ENCODE results near the gene COPS4. TPM values are rescaled to one million over a fixed set of nuclear protein-coding genes. Genes with fewer than 3 reads are reported as not detected.
"Not testable (repeated sequence)": the region's sequence is repeated elsewhere in the genome, so short reads cannot be mapped to it uniquely, and the experiment has no call there.

COPS4 gene
- total RNA-seq, 1 donor from 2014 or later, result 36.5 TPM

GRCh38 chr4:83111751-83112141 is 76.8 kb downstream of the COPS4 start:
- DNase-seq, result peak; percentile 65
- H3K9me3 Mint-ChIP-seq, H3K27me3 Mint-ChIP-seq: not testable (repeated sequence)
- peak overlapping the region; percentile 91 for H3K27ac Mint-ChIP-seq
- intact Hi-C loops (cut with micrococcal nuclease), result loop anchor here (2.0 to 5.0 kb wide), 9 partner anchors 77 to 739 kb away; partner anchors contain the start of genes COPS4, HELQ, HNRNPD and LIN54
- H3K36me3 Mint-ChIP-seq (ENCODE audit: low read depth), result peaks cover 22% of the 10 kb centered on the region
- peak overlapping the region; percentile 89 for H3K4me3 Mint-ChIP-seq
- peaks cover 56% of the 10 kb centered on the region for H3K4me1 Mint-ChIP-seq

DNA sequence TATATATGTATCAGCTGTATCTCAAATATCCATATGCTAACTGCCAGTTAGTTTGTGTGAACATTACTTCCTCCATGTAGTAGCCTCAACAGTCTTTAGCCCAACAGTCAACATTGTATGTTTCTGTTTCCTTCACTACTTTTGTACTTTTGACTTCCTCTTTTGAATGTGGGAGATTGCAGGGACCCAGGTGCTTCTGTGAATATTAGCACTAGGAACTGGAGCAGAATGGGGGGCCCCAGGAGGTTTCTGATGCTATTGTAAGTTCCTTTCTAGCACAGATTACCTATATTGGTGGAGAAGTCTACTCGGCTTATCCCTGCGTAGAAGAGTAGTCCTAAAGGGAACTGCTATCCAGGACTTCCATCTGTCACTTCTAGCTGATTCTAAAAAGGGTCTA is 77.2 kb downstream of the COPS4 start:
- Mint-ChIP-seq H3K4me1 (peaks cover 56% of the 10 kb centered on the region), H3K27me3 (no peaks in the 10 kb centered on the region), H3K9me3 (no peaks in the 10 kb centered on the region), H3K4me3 (peak overlapping the region; percentile 89), H3K27ac (peak overlapping the region; percentile 89), H3K36me3 (ENCODE audit: low read depth) (peaks cover 19% of the 10 kb centered on the region)
- intact Hi-C loops (cut with micrococcal nuclease), result loop anchor here (2.0 to 5.0 kb wide), 4 partner anchors 230 to 740 kb away; partner anchors contain the start of genes HELQ, HNRNPD and MRPS18C
- DNase-seq, result peak; percentile 79

DNA sequence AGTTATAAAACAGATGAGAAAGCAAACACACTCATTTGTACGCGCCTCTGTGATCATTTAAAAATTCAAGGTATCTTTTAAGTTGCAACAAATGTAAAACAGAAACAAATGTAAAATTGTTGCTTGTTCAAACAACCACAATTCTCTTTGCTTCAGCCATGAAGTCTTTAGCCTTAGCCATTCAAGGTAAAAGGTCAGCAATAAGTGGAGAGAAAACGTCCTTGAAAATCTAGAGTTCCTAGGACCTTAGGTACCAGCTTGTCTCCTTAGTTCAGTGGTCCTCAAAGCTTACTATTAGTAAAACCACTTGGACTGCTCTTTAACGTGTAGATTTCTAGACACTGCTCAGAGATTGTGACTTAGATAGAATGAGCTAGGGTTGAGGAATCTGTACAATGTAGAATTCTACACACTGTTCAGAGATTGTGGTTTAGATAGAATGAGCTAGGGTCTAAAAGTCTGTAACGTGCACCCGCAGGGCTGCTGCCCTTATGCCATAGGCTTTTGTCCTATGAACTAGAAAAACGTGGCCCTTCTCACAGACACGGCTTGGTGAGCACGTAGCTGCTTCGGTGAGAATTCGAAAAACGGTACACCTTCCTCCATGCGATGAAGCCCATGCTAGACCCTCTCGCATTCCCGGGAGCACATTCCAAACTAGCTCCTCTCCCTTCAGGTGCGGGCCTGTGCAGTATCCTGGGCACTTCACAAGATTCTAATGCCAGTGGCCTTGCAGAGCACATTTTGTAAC is 77.9 kb downstream of the COPS4 start:
- H3K27me3 Mint-ChIP-seq, result no peaks in the 10 kb centered on the region
- intact Hi-C loops (cut with micrococcal nuclease), result loop anchor here (2.0 to 5.0 kb wide), 4 partner anchors 229 to 741 kb away; partner anchors contain the start of genes HELQ, HNRNPD and MRPS18C
- H3K4me3 Mint-ChIP-seq, result peak overlapping the region; percentile 89
- no peaks in the 10 kb centered on the region for H3K9me3 Mint-ChIP-seq
- DNase-seq, result peak; percentile 83
- H3K36me3 Mint-ChIP-seq (ENCODE audit: low read depth), result peaks cover 18% of the 10 kb centered on the region
- H3K4me1 Mint-ChIP-seq, result peaks cover 54% of the 10 kb centered on the region
- peak overlapping the region; percentile 89 for H3K27ac Mint-ChIP-seq

GRCh38 chr4:83113429-83113786 is 78.4 kb downstream of the COPS4 start:
- H3K4me3 Mint-ChIP-seq, result peak overlapping the region; percentile 89
- intact Hi-C loops (cut with micrococcal nuclease), result loop anchor here (2.0 to 5.0 kb wide), 4 partner anchors 229 to 741 kb away; partner anchors contain the start of genes HELQ, HNRNPD and MRPS18C
- H3K4me1 Mint-ChIP-seq, result peaks cover 50% of the 10 kb centered on the region
- no peaks in the 10 kb centered on the region for H3K27me3 Mint-ChIP-seq
- no peaks in the 10 kb centered on the region for H3K9me3 Mint-ChIP-seq
- peaks cover 15% of the 10 kb centered on the region for H3K36me3 Mint-ChIP-seq (ENCODE audit: low read depth)
- H3K27ac Mint-ChIP-seq, result peak overlapping the region; percentile 89
- DNase-seq, result peak; percentile 77

GRCh38 chr4:83114576-83114975 is 79.6 kb downstream of the COPS4 start, which contains the start of gene PLAC8:
Gene PLAC8 (minus strand): TSS chr4:83114729. CDS start chr4:83107921, 6,808 bp downstream.
- H3K27ac Mint-ChIP-seq, result peak within 1 kb of the TSS; percentile 89
- H3K4me1 Mint-ChIP-seq, result peaks cover 48% of the 10 kb centered on the region

DNA sequence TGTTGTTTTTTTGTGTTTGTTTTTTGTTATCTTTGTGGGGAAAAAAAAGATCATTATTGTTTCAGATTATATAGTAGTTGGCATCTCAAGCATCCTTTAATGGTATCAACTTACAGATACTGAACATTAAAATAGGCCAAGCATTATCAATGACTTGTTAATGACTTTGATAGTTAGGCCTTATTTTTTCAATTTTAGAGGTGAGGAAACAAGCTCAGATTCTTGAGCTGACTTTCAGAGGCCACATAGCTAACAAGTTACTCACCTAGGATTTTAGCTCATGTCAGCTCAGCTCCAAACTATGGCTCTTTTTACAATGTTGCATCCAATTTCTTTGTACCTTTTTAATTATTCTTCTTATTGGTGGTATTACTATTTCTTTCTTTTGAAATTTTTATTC is 80.0 kb downstream of the COPS4 start:
- H3K9me3 Mint-ChIP-seq, result peaks cover 6% of the 10 kb centered on the region
- H3K4me3 Mint-ChIP-seq, result peak overlapping the region; percentile 89
- H3K27me3 Mint-ChIP-seq, result peaks cover 9% of the 10 kb centered on the region
- peaks cover 6% of the 10 kb centered on the region for H3K36me3 Mint-ChIP-seq (ENCODE audit: low read depth)
- peak overlapping the region; percentile 80 for H3K27ac Mint-ChIP-seq
- intact Hi-C loops (cut with micrococcal nuclease), result loop anchor here (1.0 to 5.0 kb wide), 6 partner anchors 11 to 743 kb away; partner anchors contain the start of genes HELQ, HNRNPD and MRPS18C
- no peak for DNase-seq
- peaks cover 48% of the 10 kb centered on the region for H3K4me1 Mint-ChIP-seq

More at GRCh38 chr4:83114576-83114975, 79.6 kb downstream of the COPS4 start, which contains the start of gene PLAC8:
- Mint-ChIP-seq H3K4me3 (peak within 1 kb of the TSS; percentile 89), H3K9me3 (peaks cover 6% of the 10 kb centered on the region), H3K27me3 (peaks cover 6% of the 10 kb centered on the region), H3K36me3 (ENCODE audit: low read depth) (peaks cover 6% of the 10 kb centered on the region)
- DNase-seq, result peak; percentile 91
- intact Hi-C loops (cut with micrococcal nuclease), result loop anchor here (1.0 to 5.0 kb wide), 5 partner anchors 40 to 742 kb away; partner anchors contain the start of genes HELQ, HNRNPD and MRPS18C

- Mint-ChIP-seq H3K9me3 (peaks cover 6% of the 10 kb centered on the region), H3K36me3 (ENCODE audit: low read depth) (peaks cover 6% of the 10 kb centered on the region), H3K27me3 (peaks cover 10% of the 10 kb centered on the region), H3K4me1 (peaks cover 42% of the 10 kb centered on the region), H3K4me3 (no peak overlapping the region), H3K27ac (no peak overlapping the region)
- DNase-seq, result no peak
- intact Hi-C loops (cut with micrococcal nuclease), result loop anchor here (1.0 kb wide), 1 partner anchor 11 kb away; no protein-coding TSS in a partner anchor
These were observed 80.8 kb downstream of the COPS4 start for GRCh38 chr4:83115656-83116285.

GRCh38 chr4:83118869-83119268 is 83.9 kb downstream of the COPS4 start:
- no peak for DNase-seq
- H3K4me1 Mint-ChIP-seq, result peaks cover 26% of the 10 kb centered on the region
- H3K36me3 Mint-ChIP-seq (ENCODE audit: low read depth), result no peaks in the 10 kb centered on the region
- H3K4me3 Mint-ChIP-seq, result no peak overlapping the region
- intact Hi-C loops (cut with micrococcal nuclease), result no loop called here
- H3K27me3 Mint-ChIP-seq, result peaks cover 18% of the 10 kb centered on the region
- no peak overlapping the region for H3K27ac Mint-ChIP-seq
- H3K9me3 Mint-ChIP-seq, result peaks cover 9% of the 10 kb centered on the region

GRCh38 chr4:83121246-83121645 is 86.3 kb downstream of the COPS4 start:
- no peak overlapping the region for H3K4me3 Mint-ChIP-seq
- H3K27me3 Mint-ChIP-seq, result peaks cover 18% of the 10 kb centered on the region
- intact Hi-C loops (cut with micrococcal nuclease), result no loop called here
- H3K9me3 Mint-ChIP-seq, result peaks cover 11% of the 10 kb centered on the region
- peaks cover 18% of the 10 kb centered on the region for H3K4me1 Mint-ChIP-seq
- H3K36me3 Mint-ChIP-seq (ENCODE audit: low read depth), result no peaks in the 10 kb centered on the region
- no peak overlapping the region for H3K27ac Mint-ChIP-seq
- DNase-seq, result no peak

- Mint-ChIP-seq H3K36me3 (ENCODE audit: low read depth) (no peaks in the 10 kb centered on the region), H3K27ac (no peak overlapping the region)
These were observed 89.3 kb downstream of the COPS4 start for GRCh38 chr4:83124111-83124780.

More at GRCh38 chr4:83124111-83124780, 89.3 kb downstream of the COPS4 start:
- peaks cover 19% of the 10 kb centered on the region for H3K4me1 Mint-ChIP-seq
- H3K27me3 Mint-ChIP-seq, result peaks cover 12% of the 10 kb centered on the region
- DNase-seq, result no peak
- intact Hi-C loops (cut with micrococcal nuclease), result no loop called here
- H3K4me3 Mint-ChIP-seq, result no peak overlapping the region
- H3K9me3 Mint-ChIP-seq, result peaks cover 5% of the 10 kb centered on the region

Other genes starting within 250 kb of the COPS4 start
- 0.63 and 0.95 TPM in 2 replicates for gene SCD5, start 236.4 kb upstream of the COPS4 start, total RNA-seq
- 122 and 125 TPM in 2 replicates for gene SEC31A, start 144.0 kb upstream of the COPS4 start, total RNA-seq
- 1.7 and 3.7 TPM in 2 replicates for gene THAP9, start 134.4 kb upstream of the COPS4 start, total RNA-seq
- gene LIN54, start 24.4 kb upstream of the COPS4 start, total RNA-seq, result 25.4 and 28.8 TPM in 2 replicates
- gene PLAC8, start 79.5 kb downstream of the COPS4 start, total RNA-seq, result 41.2 and 41.4 TPM in 2 replicates
- gene COQ2, start 249.6 kb downstream of the COPS4 start, total RNA-seq, result 20.5 and 20.7 TPM in 2 replicates